HG03460 (cell line): ENCODE results near the gene MBP.

Experiments used
- ATAC-seq: cut with Tn5 transposase; IDR thresholded peaks from one replicate; pipeline ENCODE4 v1.9.1; 2021; ENCODE audit not compliant: unreplicated experiment

Gene MBP

GRCh38 chr18:77115192-77115953, 17.2 kb downstream of the MBP start:
- no peak for ATAC-seq

- peak; percentile 94 for ATAC-seq
Observed at GRCh38 chr18:77114415-77115191, 18.0 kb downstream of the MBP start.

DNA sequence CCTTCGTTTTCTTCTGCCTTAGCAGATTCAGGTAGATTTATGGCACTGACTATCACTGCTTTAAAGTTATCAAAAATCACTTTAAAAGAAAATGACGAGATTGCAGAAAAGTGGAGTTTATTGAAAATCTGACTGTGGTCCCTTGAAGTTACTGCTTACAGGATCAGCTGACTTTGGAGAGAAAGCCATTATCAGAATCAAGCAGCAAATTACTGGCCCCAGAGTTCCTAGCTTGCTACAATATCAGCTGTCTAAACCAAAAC, 18.5 kb downstream of the MBP start:
- no peak for ATAC-seq

DNA sequence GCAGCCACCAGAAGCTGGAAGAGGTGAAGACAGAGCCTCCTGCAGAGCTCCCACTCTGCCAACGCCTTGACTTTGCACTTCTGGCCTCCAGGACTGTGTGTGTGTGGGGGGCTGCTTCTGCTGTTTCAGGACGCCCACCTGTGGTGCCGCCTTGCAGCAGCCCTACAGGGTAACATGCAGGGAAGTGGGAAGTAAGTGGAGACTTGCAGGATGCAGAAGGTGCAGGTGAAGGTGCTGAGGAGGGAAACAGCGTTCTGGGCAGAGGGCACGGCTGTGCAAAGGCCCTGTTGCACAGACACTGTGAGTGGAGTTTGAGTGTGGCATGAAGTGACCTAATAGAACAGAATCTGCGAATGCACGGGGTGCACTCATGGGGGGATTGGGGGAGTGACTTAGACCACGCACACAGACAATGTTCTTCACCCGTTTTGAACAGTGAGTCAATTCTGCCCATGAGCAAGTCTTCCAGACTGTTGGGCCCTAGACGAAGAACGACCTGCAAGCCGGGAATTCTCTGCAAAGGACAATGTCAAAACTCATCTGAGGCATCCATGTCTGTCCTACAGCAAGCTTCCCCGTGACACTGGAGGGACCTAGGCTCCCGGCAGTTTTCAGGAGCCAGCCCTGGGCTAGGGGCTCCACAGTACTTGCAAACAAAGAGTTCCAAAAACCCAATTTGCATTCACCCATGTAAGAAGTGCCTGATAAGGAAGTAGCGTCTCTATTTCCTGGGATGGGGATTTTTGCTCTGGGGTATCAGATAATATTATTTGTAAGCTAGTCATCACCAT, 19.0 kb downstream of the MBP start:
- ATAC-seq = no peak

GRCh38 chr18:77112747-77113092, 19.9 kb downstream of the MBP start:
- ATAC-seq = no peak

DNA sequence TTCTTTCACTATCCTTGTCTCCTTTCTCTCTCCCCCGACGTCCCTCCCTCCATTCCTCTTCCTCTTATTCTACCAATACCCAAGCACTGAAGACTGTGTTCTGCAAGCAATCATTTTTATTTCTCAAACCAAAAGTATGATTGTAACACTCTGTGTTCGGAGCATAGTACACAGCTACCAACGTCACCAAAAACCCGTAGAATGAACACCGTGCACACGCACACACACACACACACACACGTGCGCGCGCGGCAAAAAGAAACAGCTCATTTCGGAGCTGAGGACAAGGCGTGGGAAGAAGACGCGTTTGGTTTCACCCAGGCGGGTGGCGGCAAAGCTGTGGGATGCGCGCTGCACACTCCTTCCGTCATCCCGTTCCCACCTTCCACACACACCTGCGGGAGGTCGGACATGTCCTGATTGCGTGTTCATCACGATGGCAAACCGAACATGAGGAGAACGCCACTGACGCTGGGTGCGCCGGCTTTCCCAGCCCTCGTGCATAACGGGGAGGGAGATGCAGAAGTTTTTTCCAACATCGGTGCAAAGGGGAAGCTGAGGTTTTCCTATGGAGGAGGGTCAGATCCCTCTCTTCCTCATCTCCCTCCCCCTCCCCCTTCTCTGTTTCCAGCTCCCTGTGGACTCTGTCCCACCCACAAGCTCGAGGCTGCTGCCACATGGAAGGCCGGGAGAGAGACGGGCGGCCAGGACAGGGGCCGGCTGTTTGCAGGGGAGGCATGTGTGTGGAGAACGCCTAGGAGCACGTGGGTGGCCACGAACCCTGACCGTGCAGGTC, 20.4 kb downstream of the MBP start:
- no peak for ATAC-seq

DNA sequence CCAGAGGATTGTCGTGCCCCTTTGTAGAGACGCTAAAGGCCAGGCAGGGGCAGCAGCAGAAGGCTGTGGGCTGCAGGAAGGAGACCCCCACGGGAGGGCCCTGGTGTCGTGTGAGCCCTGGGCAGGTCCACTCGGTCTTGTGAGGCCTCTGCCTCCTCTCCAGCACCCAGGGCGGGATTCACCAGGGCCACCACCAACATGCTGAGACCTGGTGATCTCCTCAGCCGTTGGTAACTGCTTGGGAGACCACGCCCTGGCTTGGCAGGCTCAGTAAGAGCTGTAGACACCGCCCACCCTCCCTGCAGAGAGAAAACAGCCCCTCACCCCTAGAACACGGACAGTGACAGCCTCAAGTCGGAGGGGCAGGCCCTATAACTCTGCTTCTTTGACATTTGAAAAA, 21.1 kb downstream of the MBP start:
- ATAC-seq = no peak

- no peak for ATAC-seq
Observed at GRCh38 chr18:77110936-77111335, 21.6 kb downstream of the MBP start.

- ATAC-seq = no peak
Observed at GRCh38 chr18:77110400-77110799, 22.2 kb downstream of the MBP start.

DNA sequence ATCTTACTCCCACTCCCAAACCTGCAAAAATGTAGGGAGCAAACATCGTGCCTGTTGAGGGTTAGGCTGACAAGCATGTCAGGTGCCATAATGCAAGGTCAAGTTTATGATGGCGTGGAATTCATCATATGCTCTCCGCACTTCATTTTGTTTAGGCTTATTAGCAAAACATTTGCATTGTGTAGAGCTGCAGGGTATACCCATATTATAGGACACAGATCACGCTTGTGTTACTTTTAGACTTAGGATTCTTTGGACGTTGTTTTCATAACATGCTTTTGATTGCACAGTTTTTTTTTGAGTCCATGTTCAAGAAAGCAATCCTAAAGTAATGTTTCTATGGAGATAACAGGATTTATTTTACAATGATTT, 22.9 kb downstream of the MBP start:
- no peak for ATAC-seq

GRCh38 chr18:77108821-77109647, 23.5 kb downstream of the MBP start:
- ATAC-seq = no peak

GRCh38 chr18:77108001-77108692, 24.4 kb downstream of the MBP start:
- peak; percentile 58 for ATAC-seq

- ATAC-seq = no peak
Observed at GRCh38 chr18:77107292-77107691, 25.3 kb downstream of the MBP start.

- no peak for ATAC-seq
Observed at GRCh38 chr18:77106331-77106730, 26.3 kb downstream of the MBP start.

DNA sequence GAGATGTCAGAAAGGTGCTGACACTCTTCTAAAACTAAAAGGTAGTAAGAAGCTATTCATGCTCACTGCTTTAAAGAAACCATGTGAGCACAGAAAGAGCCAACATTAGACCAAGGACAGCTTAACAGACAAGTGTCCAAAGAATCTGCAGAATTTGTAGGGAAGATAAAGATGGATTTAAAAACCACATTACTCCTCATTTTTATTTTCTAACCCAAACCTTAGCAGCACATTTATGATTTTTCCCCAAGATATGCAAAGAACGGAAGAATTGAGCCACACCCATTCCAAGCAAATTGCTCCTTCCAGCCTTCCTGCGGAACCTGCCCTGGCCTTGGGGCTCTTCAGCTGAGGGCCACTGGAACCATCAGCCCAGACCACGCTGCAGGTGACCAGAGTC, 26.9 kb downstream of the MBP start:
- ATAC-seq = no peak

GRCh38 chr18:77105028-77105427, 27.6 kb downstream of the MBP start:
- no peak for ATAC-seq

GRCh38 chr18:77103991-77104531, 28.5 kb downstream of the MBP start:
- no peak for ATAC-seq

GRCh38 chr18:77103187-77103850, 29.3 kb downstream of the MBP start:
- ATAC-seq = no peak
